Measurements from ENCODE around the gene LHX1.

DNA sequence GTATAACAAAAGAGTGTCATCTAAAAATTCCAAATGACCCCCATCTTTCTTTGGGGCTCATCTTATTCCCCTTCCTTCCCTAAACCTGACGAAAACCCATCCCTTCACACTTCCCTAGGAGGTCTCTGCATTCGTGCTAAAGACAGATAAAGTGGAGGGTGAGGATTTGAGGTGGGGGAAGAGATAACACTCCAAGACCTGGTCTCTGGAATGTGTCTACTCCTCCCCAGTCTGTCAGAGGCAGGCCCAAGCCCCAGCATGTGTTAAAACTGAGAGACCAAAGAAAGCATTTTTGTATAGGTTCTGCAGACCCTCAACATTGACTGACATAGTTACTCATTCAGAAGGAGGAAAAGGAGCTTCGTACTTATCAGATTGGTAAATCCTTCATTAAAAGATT, 11.0 kb upstream of the LHX1 start:
- TF ChIP-seq EP300 (IDR thresholded peaks at IDR 0.05), result no peak
- TF ChIP-seq, protein P1, sequence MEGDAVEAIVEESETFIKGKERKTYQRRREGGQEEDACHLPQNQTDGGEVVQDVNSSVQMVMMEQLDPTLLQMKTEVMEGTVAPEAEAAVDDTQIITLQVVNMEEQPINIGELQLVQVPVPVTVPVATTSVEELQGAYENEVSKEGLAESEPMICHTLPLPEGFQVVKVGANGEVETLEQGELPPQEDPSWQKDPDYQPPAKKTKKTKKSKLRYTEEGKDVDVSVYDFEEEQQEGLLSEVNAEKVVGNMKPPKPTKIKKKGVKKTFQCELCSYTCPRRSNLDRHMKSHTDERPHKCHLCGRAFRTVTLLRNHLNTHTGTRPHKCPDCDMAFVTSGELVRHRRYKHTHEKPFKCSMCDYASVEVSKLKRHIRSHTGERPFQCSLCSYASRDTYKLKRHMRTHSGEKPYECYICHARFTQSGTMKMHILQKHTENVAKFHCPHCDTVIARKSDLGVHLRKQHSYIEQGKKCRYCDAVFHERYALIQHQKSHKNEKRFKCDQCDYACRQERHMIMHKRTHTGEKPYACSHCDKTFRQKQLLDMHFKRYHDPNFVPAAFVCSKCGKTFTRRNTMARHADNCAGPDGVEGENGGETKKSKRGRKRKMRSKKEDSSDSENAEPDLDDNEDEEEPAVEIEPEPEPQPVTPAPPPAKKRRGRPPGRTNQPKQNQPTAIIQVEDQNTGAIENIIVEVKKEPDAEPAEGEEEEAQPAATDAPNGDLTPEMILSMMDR (IDR thresholded peaks at IDR 0.05), result no peak
